ENCODE results near the gene SFXN1.

Gene SFXN1

GRCh38 chr5:175460126-175460525 lies 18.2 kb upstream of the SFXN1 start:
- no peak overlapping the region for H3K4me3 Mint-ChIP-seq
- DNase-seq (ENCODE audit: low spot score in 2 of 2) (no peak), ATAC-seq (no peak)
- no peaks in the 10 kb centered on the region for H3K9me3 Mint-ChIP-seq
- peaks cover 25% of the 10 kb centered on the region for H3K4me1 Mint-ChIP-seq
- no peak overlapping the region for H3K27ac Mint-ChIP-seq
- H3K36me3 Mint-ChIP-seq = no peaks in the 10 kb centered on the region

GRCh38 chr5:175460552-175460951 lies 17.8 kb upstream of the SFXN1 start:
- Mint-ChIP-seq H3K36me3 (no peaks in the 10 kb centered on the region), H3K4me1 (peaks cover 27% of the 10 kb centered on the region), H3K4me3 (no peak overlapping the region), H3K27ac (no peak overlapping the region), H3K9me3 (no peaks in the 10 kb centered on the region)
- DNase-seq (ENCODE audit: low spot score in 2 of 2) (no peak), ATAC-seq (no peak)

GRCh38 chr5:175461370-175461769 lies 17.0 kb upstream of the SFXN1 start:
- Mint-ChIP-seq H3K27ac (no peak overlapping the region), H3K9me3 (no peaks in the 10 kb centered on the region), H3K4me1 (peaks cover 24% of the 10 kb centered on the region), H3K36me3 (no peaks in the 10 kb centered on the region), H3K4me3 (no peak overlapping the region)
- DNase-seq (ENCODE audit: low spot score in 2 of 2) (no peak), ATAC-seq (no peak)

GRCh38 chr5:175463641-175464040 lies 14.7 kb upstream of the SFXN1 start:
- Mint-ChIP-seq H3K9me3 (no peaks in the 10 kb centered on the region), H3K4me3 (no peak overlapping the region), H3K4me1 (peaks cover 11% of the 10 kb centered on the region), H3K36me3 (no peaks in the 10 kb centered on the region), H3K27ac (no peak overlapping the region)
- no peak for DNase-seq (ENCODE audit: low spot score in 2 of 2)
- no peak for ATAC-seq

- no peak overlapping the region for H3K4me3 Mint-ChIP-seq
- H3K4me1 Mint-ChIP-seq = peaks cover 11% of the 10 kb centered on the region
- ATAC-seq = peak; percentile 96
- no peak overlapping the region for H3K27ac Mint-ChIP-seq
- DNase-seq (ENCODE audit: low spot score in 2 of 2) = peak; percentile 61 to 88
- no peaks in the 10 kb centered on the region for H3K9me3 Mint-ChIP-seq
- H3K36me3 Mint-ChIP-seq = no peaks in the 10 kb centered on the region
These were observed 14.1 kb upstream of the SFXN1 start for GRCh38 chr5:175464074-175464941.

- ATAC-seq (no peak), DNase-seq (ENCODE audit: low spot score in 2 of 2) (no peak)
- Mint-ChIP-seq H3K4me1 (peaks cover 11% of the 10 kb centered on the region), H3K27ac (no peak overlapping the region), H3K9me3 (no peaks in the 10 kb centered on the region), H3K4me3 (no peak overlapping the region), H3K36me3 (no peaks in the 10 kb centered on the region)
These were observed 13.5 kb upstream of the SFXN1 start for GRCh38 chr5:175464942-175465233.

GRCh38 chr5:175465282-175465681 lies 13.1 kb upstream of the SFXN1 start:
- H3K4me3 Mint-ChIP-seq = no peak overlapping the region
- no peaks in the 10 kb centered on the region for H3K9me3 Mint-ChIP-seq
- H3K4me1 Mint-ChIP-seq = peaks cover 13% of the 10 kb centered on the region
- H3K36me3 Mint-ChIP-seq = no peaks in the 10 kb centered on the region
- DNase-seq (ENCODE audit: low spot score in 2 of 2) = no peak
- no peak for ATAC-seq
- H3K27ac Mint-ChIP-seq = no peak overlapping the region

- no peak for DNase-seq (ENCODE audit: low spot score in 2 of 2)
- no peak overlapping the region for H3K27ac Mint-ChIP-seq
- H3K4me1 Mint-ChIP-seq = peaks cover 25% of the 10 kb centered on the region
- H3K9me3 Mint-ChIP-seq = no peaks in the 10 kb centered on the region
- ATAC-seq = no peak
- H3K36me3 Mint-ChIP-seq = no peaks in the 10 kb centered on the region
- no peak overlapping the region for H3K4me3 Mint-ChIP-seq
These were observed 11.6 kb upstream of the SFXN1 start for GRCh38 chr5:175466700-175467318.

GRCh38 chr5:175467983-175468690 lies 10.2 kb upstream of the SFXN1 start:
- DNase-seq (ENCODE audit: low spot score in 2 of 2) (no peak), ATAC-seq (no peak)
- H3K36me3 Mint-ChIP-seq = no peaks in the 10 kb centered on the region
- no peaks in the 10 kb centered on the region for H3K9me3 Mint-ChIP-seq
- H3K27ac Mint-ChIP-seq = no peak overlapping the region
- no peak overlapping the region for H3K4me3 Mint-ChIP-seq
- peaks cover 33% of the 10 kb centered on the region for H3K4me1 Mint-ChIP-seq

- Mint-ChIP-seq H3K4me1 (peaks cover 33% of the 10 kb centered on the region), H3K27ac (no peak overlapping the region), H3K36me3 (no peaks in the 10 kb centered on the region), H3K4me3 (no peak overlapping the region), H3K9me3 (no peaks in the 10 kb centered on the region)
- DNase-seq (ENCODE audit: low spot score in 2 of 2) = no peak
- ATAC-seq = no peak
These were observed 9.5 kb upstream of the SFXN1 start for GRCh38 chr5:175468892-175469291.

GRCh38 chr5:175469916-175470315 lies 8.4 kb upstream of the SFXN1 start:
- no peak overlapping the region for H3K27ac Mint-ChIP-seq
- no peaks in the 10 kb centered on the region for H3K9me3 Mint-ChIP-seq
- no peak for DNase-seq (ENCODE audit: low spot score in 2 of 2)
- H3K4me1 Mint-ChIP-seq = peaks cover 26% of the 10 kb centered on the region
- H3K36me3 Mint-ChIP-seq = no peaks in the 10 kb centered on the region
- no peak overlapping the region for H3K4me3 Mint-ChIP-seq
- ATAC-seq = no peak

GRCh38 chr5:175470781-175471180 lies 7.6 kb upstream of the SFXN1 start:
- Mint-ChIP-seq H3K4me3 (no peak overlapping the region), H3K36me3 (no peaks in the 10 kb centered on the region), H3K27ac (no peak overlapping the region), H3K4me1 (peaks cover 22% of the 10 kb centered on the region), H3K9me3 (no peaks in the 10 kb centered on the region)
- no peak for ATAC-seq
- DNase-seq (ENCODE audit: low spot score in 2 of 2) = no peak

- ATAC-seq = no peak
- no peak for DNase-seq (ENCODE audit: low spot score in 2 of 2)
- Mint-ChIP-seq H3K4me1 (peaks cover 22% of the 10 kb centered on the region), H3K27ac (peak overlapping the region; percentile 36), H3K36me3 (no peaks in the 10 kb centered on the region), H3K4me3 (peak overlapping the region; percentile 22), H3K9me3 (no peaks in the 10 kb centered on the region)
These were observed 7.2 kb upstream of the SFXN1 start for GRCh38 chr5:175471196-175471595.

- no peaks in the 10 kb centered on the region for H3K36me3 Mint-ChIP-seq
- peak overlapping the region; percentile 36 for H3K27ac Mint-ChIP-seq
- ATAC-seq (peak; percentile 99), DNase-seq (ENCODE audit: low spot score in 2 of 2) (peak; percentile 39 to 67)
- H3K4me3 Mint-ChIP-seq = peak overlapping the region; percentile 22
- no peaks in the 10 kb centered on the region for H3K9me3 Mint-ChIP-seq
- peaks cover 22% of the 10 kb centered on the region for H3K4me1 Mint-ChIP-seq
These were observed 6.7 kb upstream of the SFXN1 start for GRCh38 chr5:175471628-175472027.

- ATAC-seq = no peak
- no peak overlapping the region for H3K27ac Mint-ChIP-seq
These were observed 6.0 kb upstream of the SFXN1 start for GRCh38 chr5:175472378-175472777.

GRCh38 chr5:175475248-175475647 lies 3.1 kb upstream of the SFXN1 start:
- no peak overlapping the region for H3K27ac Mint-ChIP-seq
- DNase-seq (ENCODE audit: low spot score in 2 of 2) = no peak
- no peak overlapping the region for H3K4me3 Mint-ChIP-seq
- peaks cover 21% of the 10 kb centered on the region for H3K36me3 Mint-ChIP-seq
- H3K4me1 Mint-ChIP-seq = peaks cover 36% of the 10 kb centered on the region
- H3K9me3 Mint-ChIP-seq = no peaks in the 10 kb centered on the region
- no peak for ATAC-seq

More at GRCh38 chr5:175472378-175472777, 6.0 kb upstream of the SFXN1 start:
- Mint-ChIP-seq H3K4me1 (peaks cover 22% of the 10 kb centered on the region), H3K4me3 (no peak overlapping the region), H3K9me3 (no peaks in the 10 kb centered on the region), H3K36me3 (no peaks in the 10 kb centered on the region)
- DNase-seq (ENCODE audit: low spot score in 2 of 2) = no peak
